GM19193 (cell line): Measurements from ENCODE around the gene IPO11.

Experiments used
- POLR2A ChIP-seq: IDR thresholded peaks from 4 replicates; pipeline ENCODE4 v1.6.1; 2011; ENCODE audit not compliant: insufficient read depth, insufficient read length; ENCODE audit errors: extremely low read depth

Gene IPO11

DNA sequence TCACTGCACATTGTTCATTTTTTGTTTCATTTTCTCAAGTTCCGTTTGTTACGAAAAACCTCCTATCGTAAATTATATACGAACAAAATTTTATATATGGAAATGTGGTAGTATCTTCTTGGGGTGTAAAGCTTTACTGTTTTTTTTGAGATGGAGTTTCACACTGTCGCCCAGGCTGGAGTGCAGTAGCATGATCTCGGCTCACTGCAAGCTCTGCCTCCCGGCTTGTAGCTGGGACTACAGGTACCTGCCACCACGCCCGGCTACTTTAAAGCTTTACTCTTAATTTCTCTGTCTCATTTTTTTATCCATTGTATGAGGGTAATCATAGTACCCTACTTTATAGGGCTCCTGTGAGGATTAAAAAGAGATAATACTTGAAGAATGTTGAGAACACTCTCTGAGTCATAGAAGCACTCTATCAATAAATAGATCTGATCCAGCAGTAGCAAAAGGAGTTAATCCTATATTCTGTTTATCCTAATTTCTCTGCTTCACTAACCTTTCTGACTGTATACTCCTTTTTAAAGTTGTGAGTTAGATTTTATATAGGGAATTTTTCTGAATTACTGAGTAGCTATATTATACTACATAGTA, 160.5 kb downstream of the IPO11 start:
- no peak for TF ChIP-seq POLR2A

DNA sequence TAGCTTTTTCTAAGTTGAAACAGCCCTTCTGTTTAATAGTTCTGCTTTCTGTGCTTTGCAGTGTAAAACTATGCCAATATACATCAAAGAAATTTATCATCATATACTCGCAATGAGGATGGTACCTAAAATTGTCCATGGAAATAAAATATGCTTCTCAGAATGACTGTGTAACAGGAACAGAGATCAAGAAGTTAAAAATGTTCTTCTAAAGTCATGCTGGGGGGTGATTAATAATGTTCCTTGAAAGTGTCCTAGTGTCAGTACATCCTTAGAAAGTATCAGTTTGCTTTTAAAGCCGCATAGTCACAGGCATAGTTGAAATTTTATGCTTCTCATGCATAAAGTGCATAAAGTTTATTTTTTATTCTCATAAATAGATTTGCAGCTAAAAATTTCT, 162.0 kb downstream of the IPO11 start:
- TF ChIP-seq POLR2A: no peak

DNA sequence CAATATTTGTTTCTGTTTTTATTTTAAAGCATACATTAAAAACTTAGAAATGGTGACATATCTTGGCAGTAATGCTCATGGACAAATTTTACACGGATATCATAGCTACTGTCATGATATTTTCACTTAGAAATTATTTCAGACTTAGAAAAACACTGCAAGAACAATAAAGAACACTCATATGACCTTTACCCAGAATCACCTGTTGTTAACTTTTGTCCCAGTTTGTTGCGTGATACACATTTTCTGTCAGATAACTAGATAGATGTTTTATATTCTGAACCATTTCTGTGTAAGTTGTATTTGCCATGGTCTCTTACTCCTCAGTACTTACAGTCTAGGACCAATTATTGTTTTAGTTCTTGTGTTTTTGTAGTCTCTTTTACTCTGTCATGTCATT, 162.5 kb downstream of the IPO11 start:
- no peak for TF ChIP-seq POLR2A

DNA sequence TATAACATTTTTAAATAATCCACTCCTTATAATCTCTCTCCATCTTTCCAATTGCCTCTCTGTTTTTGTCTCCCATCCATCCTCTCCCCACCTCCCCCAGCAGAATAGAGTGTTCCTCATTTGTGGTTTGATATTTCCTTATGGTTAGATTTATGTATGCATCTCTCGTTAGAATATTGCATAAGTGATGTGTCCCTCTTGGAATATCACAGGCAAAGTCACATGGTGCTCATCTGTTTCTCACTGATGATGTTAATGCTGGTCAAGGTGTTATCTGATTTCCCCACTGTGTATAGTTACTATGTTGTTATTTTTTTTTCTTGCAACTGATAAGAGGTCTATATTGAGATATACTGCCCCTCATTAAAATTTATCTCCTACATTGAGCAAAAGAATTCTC, 162.9 kb downstream of the IPO11 start:
- TF ChIP-seq POLR2A: no peak

DNA sequence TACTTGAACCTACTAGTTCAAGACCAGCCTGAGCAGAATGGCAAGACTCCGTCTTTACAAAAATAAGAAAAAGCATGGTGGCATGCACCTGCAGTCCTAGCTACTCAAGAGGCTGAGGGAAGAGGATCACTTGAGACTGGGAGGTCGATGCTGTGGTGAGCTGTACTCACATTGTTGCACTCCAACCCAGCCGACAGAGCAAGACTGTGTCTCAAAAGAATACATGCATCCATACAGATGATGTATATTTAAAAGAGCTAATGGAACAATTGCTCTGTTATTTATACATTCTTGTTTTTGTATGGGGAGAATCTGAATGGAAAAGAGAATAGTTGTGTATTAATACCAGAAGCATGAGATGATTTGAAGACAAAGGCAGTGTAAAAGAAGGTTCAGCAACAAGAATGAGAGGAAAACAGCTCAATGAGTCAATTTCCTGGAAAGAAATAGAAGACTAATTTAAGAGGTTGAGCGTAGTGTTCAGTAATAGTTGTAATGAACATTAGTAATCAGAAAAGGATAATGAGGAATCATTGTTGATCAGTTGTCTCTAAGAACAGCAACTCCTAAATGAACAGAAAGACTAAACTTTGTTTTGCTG, 164.1 kb downstream of the IPO11 start:
- TF ChIP-seq POLR2A: no peak

DNA sequence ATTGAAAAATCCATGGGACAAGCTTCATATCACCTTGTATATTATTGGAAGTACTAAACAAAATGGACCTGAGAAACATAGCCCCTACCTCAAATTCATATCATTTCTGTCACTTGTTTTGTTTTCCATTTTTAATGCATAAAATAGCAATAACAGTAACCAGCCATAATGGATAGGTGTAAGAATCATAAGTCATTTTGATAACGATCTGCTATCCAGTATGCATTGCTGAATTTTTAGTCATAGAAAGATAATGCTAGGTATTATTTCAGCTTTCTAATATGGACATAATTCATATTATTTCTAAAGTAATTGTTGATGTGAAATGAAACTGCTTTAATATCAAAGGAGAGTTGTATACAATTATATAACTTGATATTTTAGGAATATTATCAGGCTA, 164.9 kb downstream of the IPO11 start:
- no peak for TF ChIP-seq POLR2A

DNA sequence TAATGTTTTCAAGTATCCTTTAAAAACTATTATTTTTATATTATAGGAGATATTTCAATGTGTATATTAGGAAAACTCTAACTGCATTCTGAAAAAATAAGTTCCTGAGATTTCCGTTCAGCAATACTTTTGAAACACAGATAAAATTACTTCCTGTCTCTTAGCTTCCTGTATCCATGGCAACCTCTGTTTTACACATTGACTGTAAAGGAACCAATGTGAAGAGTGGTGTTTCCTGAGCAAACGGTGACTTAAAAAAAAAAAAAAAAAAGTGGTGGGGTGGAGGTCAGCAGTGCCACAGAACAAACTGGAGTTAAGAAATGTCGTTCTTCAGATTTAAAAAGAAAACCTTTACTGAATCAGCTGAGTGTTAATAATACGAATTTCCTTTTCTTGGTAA, 166.0 kb downstream of the IPO11 start, which contains the start of gene LRRC70:
TSS of gene LRRC70 (plus strand) at position 280 of the 400 bp plus-strand sequence. CDS start 620 bp downstream, outside the sequence.
- TF ChIP-seq POLR2A: no peak

DNA sequence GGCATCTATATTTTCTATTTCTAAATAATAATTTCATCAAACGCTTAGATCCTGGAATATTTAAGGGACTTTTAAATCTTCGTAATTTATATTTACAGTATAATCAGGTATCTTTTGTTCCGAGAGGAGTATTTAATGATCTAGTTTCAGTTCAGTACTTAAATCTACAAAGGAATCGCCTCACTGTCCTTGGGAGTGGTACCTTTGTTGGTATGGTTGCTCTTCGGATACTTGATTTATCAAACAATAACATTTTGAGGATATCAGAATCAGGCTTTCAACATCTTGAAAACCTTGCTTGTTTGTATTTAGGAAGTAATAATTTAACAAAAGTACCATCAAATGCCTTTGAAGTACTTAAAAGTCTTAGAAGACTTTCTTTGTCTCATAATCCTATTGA, 167.2 kb downstream of the IPO11 start:
- TF ChIP-seq POLR2A: no peak

DNA sequence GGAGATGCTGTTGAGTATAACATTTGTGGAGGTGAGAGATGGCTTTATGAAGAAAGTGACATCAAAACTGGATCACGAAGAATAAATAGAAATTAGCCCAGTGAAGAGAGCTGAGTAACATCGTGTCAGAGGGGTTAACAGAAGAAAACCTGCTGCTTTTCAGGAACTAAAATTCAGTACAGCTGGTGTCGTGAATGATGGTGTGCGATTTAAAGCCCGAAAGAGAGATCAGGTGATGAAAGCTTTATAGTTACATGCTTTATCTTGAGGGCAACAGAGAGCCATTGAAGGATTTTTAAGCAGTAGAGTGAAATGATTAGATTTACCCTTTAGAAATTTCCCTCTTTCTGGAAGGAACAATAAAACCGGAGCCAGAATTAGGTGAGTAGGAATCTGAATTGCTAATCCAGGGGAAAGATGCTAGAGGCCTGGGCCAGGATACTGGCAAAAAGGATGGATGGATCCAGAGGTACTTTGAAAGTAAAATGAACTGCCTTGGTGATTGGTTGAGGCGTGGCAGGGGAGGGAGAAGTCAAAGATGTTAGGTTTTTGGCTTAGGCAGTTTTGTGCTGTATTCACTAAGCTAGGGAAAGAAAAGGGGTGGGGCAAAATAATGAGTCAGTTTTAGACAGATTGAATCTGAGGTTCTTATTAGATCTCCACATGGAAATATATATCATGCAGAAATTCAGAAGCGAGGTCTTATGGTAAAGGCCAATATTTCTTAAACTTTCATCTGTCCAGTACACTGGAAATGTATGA, 169.5 kb downstream of the IPO11 start:
- TF ChIP-seq POLR2A: no peak

DNA sequence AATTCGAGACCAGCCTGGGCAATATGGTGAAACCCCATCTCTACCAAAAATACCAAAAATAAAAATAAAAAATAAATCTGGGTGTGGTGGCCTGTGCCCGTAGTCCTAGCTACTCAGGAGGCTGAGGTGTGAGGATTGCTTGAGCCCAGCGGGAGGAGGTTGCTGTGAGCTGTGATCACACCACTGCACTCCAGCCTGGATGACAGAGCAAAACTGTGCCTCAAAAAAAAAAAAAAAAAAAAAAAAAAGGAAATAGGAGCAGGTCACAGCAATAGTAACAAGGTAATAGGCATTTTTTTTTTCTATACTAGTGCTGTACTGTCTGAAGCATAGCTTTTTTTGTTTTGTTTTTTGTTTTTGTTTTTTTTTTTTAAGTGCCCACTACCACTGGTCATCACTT, 171.8 kb downstream of the IPO11 start:
- no peak for TF ChIP-seq POLR2A

DNA sequence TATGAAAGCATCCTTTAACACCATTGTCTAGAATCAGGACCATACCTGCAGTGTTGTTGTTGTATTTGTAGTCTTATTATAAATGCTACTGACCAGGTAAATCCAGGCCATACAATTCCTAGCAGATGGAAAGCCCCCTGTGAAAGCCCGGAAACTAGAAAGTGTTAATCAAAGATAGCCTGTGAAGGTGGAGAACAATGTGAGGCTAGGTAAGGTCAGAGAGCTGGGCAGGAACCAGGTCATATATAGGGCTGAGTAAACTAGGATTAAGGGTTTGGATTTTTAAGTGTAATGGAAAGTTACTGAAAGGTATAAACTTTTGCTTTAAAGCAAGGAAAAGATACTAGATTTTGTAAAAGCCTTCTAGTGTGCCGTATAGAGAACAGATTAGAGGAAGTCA, 172.7 kb downstream of the IPO11 start:
- TF ChIP-seq POLR2A: no peak

DNA sequence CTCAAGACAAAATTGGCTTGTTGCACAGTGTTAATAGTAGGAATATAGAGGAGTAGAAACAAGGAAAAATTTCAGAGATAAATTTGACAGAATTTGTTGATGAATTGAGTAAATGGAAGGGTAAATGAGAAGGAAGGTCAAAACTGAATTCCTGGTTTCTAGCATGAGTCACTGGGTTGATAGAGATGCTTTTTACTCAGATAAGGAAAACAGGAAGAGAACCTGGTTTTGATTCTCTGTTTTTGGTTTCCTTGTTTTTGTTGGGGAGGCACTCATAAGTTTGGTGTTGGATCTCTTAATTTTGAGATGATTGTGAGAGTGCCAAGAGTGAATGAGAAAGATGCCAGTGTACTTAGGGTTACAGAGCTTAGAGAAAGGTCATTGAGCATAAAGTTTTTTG, 173.2 kb downstream of the IPO11 start:
- TF ChIP-seq POLR2A: no peak

DNA sequence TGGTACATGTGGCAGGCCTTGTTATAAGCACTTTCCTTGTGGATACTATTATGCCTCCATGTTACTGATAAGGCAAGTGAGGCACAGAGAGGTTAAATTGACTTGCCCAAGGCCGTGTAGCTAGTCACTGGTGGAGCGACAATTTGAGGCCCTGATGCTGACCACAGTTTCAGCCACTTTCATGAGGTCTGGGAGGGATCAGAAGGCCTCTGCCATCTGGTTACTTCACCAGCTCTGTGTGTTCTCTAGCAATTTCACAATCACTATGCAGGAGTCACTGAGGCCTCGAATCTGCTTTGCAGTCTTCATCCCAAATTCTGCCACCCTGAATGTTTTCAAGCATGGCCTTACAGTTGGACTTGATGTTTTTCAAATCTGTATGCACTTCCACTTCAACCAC, 175.2 kb downstream of the IPO11 start:
- no peak for TF ChIP-seq POLR2A

DNA sequence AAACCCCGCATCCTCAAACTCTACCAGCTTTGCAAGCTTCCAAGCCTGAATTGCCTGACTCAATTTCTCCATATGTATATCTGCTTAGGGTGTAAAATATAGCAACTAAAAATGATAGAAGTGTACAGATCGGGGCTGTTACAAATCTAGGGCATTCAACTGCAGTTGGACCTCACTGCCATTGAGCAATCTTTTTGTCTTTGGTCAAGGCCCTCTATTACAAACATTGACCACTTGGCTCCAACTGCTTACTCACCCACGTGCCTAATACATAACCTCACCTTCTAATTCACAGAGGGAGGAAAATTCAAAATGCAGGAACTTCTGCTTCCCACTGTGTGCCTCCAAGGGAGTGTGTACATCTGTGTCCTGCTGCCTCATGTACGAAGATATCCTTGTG, 176.1 kb downstream of the IPO11 start:
- TF ChIP-seq POLR2A: no peak

DNA sequence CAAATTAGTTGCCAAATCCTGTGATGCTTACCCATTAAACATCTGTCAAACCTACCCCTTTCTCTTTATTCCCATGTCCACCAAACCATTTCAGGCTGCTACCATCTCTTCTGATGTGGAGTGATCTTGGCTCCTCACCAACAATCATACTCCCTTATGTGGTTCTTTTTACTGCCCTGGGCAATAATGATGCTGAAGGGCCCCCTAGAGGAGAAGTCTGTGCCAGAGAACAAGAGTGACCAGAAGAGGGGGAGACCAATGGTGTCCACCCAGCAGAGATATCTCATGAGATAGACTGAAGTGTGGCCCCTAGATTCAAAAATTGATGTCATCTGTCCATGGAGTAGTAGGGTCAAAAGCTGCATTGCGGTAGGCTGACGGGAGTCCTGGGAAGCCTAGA, 176.9 kb downstream of the IPO11 start:
- no peak for TF ChIP-seq POLR2A

DNA sequence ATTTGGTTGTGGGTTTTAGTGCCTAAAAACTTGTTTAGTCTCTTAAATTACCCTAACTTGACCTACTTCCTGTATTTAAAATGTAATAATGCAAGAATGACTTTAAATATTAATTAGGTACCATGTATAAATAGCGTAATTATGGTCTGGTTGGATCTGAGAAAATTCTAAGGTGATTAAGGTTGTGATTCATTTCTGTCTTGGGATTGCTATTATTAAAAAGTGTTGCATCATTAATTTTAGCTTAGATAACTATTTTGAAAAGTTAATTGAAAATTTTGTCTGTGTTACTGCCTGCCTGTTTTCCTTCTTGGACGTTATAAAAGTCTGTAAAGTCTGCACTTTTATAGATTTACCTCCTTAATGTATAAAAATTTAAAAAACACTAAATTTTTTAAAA, 177.8 kb downstream of the IPO11 start:
- TF ChIP-seq POLR2A: no peak
